ENCODE data around the gene LRRC4.

The LRRC4 gene

GRCh38 chr7:128004623-128005022 lies 26.6 kb downstream of the LRRC4 start:
- no peak for DNase-seq

GRCh38 chr7:128003787-128004186 lies 27.4 kb downstream of the LRRC4 start:
- DNase-seq: peak; percentile 30

- no peak for DNase-seq
Observed at GRCh38 chr7:128003167-128003566, 28.1 kb downstream of the LRRC4 start.

- DNase-seq: no peak
Observed at GRCh38 chr7:128000854-128001265, 30.4 kb downstream of the LRRC4 start.

- DNase-seq: no peak
Observed at GRCh38 chr7:128000048-128000447, 31.2 kb downstream of the LRRC4 start.

- DNase-seq: no peak
Observed at GRCh38 chr7:127998671-127999070, 32.6 kb downstream of the LRRC4 start.

GRCh38 chr7:127997226-127997922 lies 33.9 kb downstream of the LRRC4 start:
- peak; percentile 31 for DNase-seq

- DNase-seq: no peak
Observed at GRCh38 chr7:127996253-127997071, 34.8 kb downstream of the LRRC4 start.

- DNase-seq: no peak
Observed at GRCh38 chr7:127995881-127996215, 35.4 kb downstream of the LRRC4 start.

- DNase-seq: no peak
Observed at GRCh38 chr7:127995156-127995880, 35.9 kb downstream of the LRRC4 start.

GRCh38 chr7:127993987-127994386 lies 37.2 kb downstream of the LRRC4 start:
- no peak for DNase-seq

GRCh38 chr7:127993317-127993716 lies 37.9 kb downstream of the LRRC4 start:
- no peak for DNase-seq

- no peak for DNase-seq
Observed at GRCh38 chr7:127988751-127989150, 42.5 kb downstream of the LRRC4 start.

GRCh38 chr7:127986581-127987521 lies 44.4 kb downstream of the LRRC4 start:
- peak; percentile 86 for DNase-seq

- peak; percentile 23 for DNase-seq
Observed at GRCh38 chr7:127983804-127984332, 47.4 kb downstream of the LRRC4 start.

- DNase-seq: no peak
Observed at GRCh38 chr7:127981965-127982364, 49.3 kb downstream of the LRRC4 start.

- DNase-seq: no peak
Observed at GRCh38 chr7:127980901-127981300, 50.3 kb downstream of the LRRC4 start.

GRCh38 chr7:127979728-127980126 lies 51.5 kb downstream of the LRRC4 start:
- DNase-seq: no peak

- DNase-seq: no peak
Observed at GRCh38 chr7:127979113-127979727, 52.0 kb downstream of the LRRC4 start.

GRCh38 chr7:127978421-127978820 lies 52.8 kb downstream of the LRRC4 start:
- no peak for DNase-seq

Measured in hematopoietic multipotent progenitor cell treated with erythropoietin and hydrocortisone succinate and interleukin-3 and kit ligand, for 6 days (in vitro differentiated cells).